IPS-18c (cell line): ENCODE measurements around the gene ZBTB12.
"Not testable (repeated sequence)": the region's sequence is repeated elsewhere in the genome, so short reads cannot be mapped to it uniquely, and the experiment has no call there.

Experiments used
- H3K4me3 ChIP-seq: 2 replicates; pipeline ENCODE4 v1.7.0; 2013; ENCODE audit warnings: low read depth, mild to moderate bottlenecking, low read length, moderate library complexity; ENCODE audit not compliant: insufficient read depth
- H3K9me3 ChIP-seq: one replicate; pipeline ENCODE4 v1.6.1; 2013; ENCODE audit warnings: mild to moderate bottlenecking, low read length, moderate library complexity; ENCODE audit not compliant: control insufficient read depth, insufficient read depth

ZBTB12 gene

GRCh38 chr6:31868658-31868971 is 33.3 kb downstream of the ZBTB12 start:
- H3K4me3 ChIP-seq, H3K9me3 ChIP-seq: not testable (repeated sequence)

- no peak overlapping the region for H3K4me3 ChIP-seq
- no peaks in the 10 kb centered on the region for H3K9me3 ChIP-seq
Measured at GRCh38 chr6:31865205-31866118, 36.4 kb downstream of the ZBTB12 start.

GRCh38 chr6:31864818-31865204 is 37.1 kb downstream of the ZBTB12 start:
- no peaks in the 10 kb centered on the region for H3K9me3 ChIP-seq
- H3K4me3 ChIP-seq, result no peak overlapping the region

GRCh38 chr6:31864123-31864562 is 37.7 kb downstream of the ZBTB12 start:
- peak overlapping the region; percentile 52; the same call in 1 of the 2 replicates for H3K4me3 ChIP-seq
- not testable (repeated sequence) for H3K9me3 ChIP-seq

- Histone ChIP-seq H3K9me3 (no peaks in the 10 kb centered on the region), H3K4me3 (peak within 1 kb of the TSS; percentile 82)
Measured at GRCh38 chr6:31862344-31863235, 39.3 kb downstream of the ZBTB12 start, which contains the start of gene NEU1. Gene NEU1, minus strand, starts transcription at chr6:31862821. Its CDS starts 45 bp downstream, at chr6:31862776.

- H3K4me3 ChIP-seq, result peak overlapping the region; percentile 82
- H3K9me3 ChIP-seq, result no peaks in the 10 kb centered on the region
Measured at GRCh38 chr6:31861919-31862343, 40.0 kb downstream of the ZBTB12 start.

- Histone ChIP-seq H3K9me3 (no peaks in the 10 kb centered on the region), H3K4me3 (no peak overlapping the region)
Measured at GRCh38 chr6:31861150-31861549, 40.7 kb downstream of the ZBTB12 start.

GRCh38 chr6:31860349-31860748 is 41.5 kb downstream of the ZBTB12 start:
- Histone ChIP-seq H3K4me3 (no peak overlapping the region), H3K9me3 (no peaks in the 10 kb centered on the region)

GRCh38 chr6:31859923-31860322 is 42.0 kb downstream of the ZBTB12 start:
- no peaks in the 10 kb centered on the region for H3K9me3 ChIP-seq
- H3K4me3 ChIP-seq, result no peak overlapping the region

GRCh38 chr6:31858707-31859106 is 43.2 kb downstream of the ZBTB12 start:
- H3K4me3 ChIP-seq, result no peak overlapping the region
- no peaks in the 10 kb centered on the region for H3K9me3 ChIP-seq

- H3K4me3 ChIP-seq, H3K9me3 ChIP-seq: not testable (repeated sequence)
Measured at GRCh38 chr6:31857774-31858173, 44.1 kb downstream of the ZBTB12 start.

- H3K4me3 ChIP-seq, result not testable (repeated sequence)
Measured at GRCh38 chr6:31851980-31852718, 49.7 kb downstream of the ZBTB12 start.

GRCh38 chr6:31851485-31851832 is 50.4 kb downstream of the ZBTB12 start:
- peaks cover 2% of the 10 kb centered on the region for H3K9me3 ChIP-seq
- H3K4me3 ChIP-seq, result no peak overlapping the region

More at GRCh38 chr6:31851980-31852718, 49.7 kb downstream of the ZBTB12 start:
- not testable (repeated sequence) for H3K9me3 ChIP-seq

- H3K9me3 ChIP-seq, result peaks cover 2% of the 10 kb centered on the region
- H3K4me3 ChIP-seq, result no peak overlapping the region
Measured at GRCh38 chr6:31850765-31851484, 51.0 kb downstream of the ZBTB12 start.
